K562 treated with DMSO at 1 percent for 48 hours (cell line): ENCODE results near the gene CIAPIN1. TPM values are rescaled to one million over a fixed set of nuclear protein-coding genes. Genes with fewer than 3 reads are reported as not detected.

ENCODE experiments used
- total RNA-seq: library from RNA; unstranded; fragments of 300-600 nt; gene quantifications from 2 replicates; pipeline ENCODE4 v1.2.3, GENCODE V29; 2022; ENCODE audit warnings: low replicate concordance; ENCODE audit errors: extremely low read depth

The CIAPIN1 gene
- not detected in 2 replicates for total RNA-seq

GRCh38 chr16:57447186-57447962 lies at the start of gene CIAPIN1, which contains the start of gene COQ9:
TSS of gene CIAPIN1 (minus strand) at chr16:57447385. CDS start at chr16:57440928, 6,457 bp downstream.
TSS of gene COQ9 (plus strand) at chr16:57447479. CDS start at chr16:57447506, 27 bp downstream.

DNA sequence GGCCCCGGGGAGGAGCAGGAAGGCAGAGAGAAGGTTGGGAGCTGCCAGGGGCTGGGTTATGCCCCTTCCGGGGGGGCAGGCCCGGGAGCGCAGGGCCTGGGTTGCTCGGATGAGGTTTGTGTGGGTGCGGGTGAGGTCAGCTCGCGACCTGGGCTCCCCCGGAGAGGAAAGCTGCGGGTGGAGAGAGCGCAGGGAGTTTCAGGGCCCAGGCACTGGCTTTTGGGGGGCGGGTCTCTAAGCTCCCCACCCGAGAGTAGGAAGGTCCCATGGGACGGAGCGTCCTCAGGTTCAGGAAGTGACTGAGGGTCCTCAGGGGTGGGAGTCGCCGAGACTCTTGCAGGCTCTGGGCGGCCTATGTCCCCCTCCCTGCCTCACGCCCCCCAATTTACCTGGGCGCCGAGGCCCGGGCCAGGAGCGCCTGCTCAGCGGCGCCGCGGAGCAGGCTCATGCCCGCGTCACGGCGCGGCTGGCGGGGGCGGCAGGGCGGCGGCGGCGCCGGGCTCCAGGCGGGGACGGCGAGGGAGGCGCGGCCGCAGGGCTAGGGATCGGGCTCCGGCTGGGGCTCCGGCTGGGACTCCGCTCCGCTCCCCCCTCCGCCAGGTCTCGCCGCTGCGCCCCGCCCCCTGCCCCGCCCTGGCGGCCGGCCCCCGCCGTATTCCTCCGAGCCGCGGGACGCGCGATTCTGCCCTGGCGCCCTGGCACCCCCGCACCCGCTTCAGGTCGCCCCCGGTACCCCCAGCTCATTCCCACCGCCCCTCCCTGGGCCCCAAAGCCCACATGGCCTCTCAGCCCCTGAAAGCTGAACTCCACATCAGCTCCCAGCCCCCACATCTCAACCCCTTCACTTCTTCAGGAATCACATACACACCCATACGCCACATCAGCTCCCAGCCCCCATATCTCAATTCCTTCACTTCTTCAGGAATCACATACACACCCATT lies 39.0 kb upstream of the CIAPIN1 start, which contains the start of gene DOK4:
DOK4 (minus strand) TSS at position 578 of the 942 bp plus-strand sequence. CDS start 6,986 bp downstream, outside the sequence.

GRCh38 chr16:57462209-57462977 lies 15.2 kb upstream of the CIAPIN1 start, which contains the start of gene POLR2C:
TSS of gene POLR2C (plus strand) at chr16:57462679. CDS start at chr16:57462725, 46 bp downstream.

GRCh38 chr16:57403965-57404817 lies 43.0 kb downstream of the CIAPIN1 start, which contains the start of gene CCL17:
TSS of gene CCL17 (plus strand) at chr16:57404767. CDS start at chr16:57413933, 9,166 bp downstream.

Other genes with a start within 250 kb of the CIAPIN1 start
- gene ARL2BP, start 202.1 kb downstream of the CIAPIN1 start, total RNA-seq: not detected in 2 replicates
- gene PLLP, start 162.7 kb downstream of the CIAPIN1 start, total RNA-seq: not detected in 2 replicates
- gene CCL22, start 88.6 kb downstream of the CIAPIN1 start, total RNA-seq: not detected in 2 replicates
- gene CX3CL1, start 74.9 kb downstream of the CIAPIN1 start, total RNA-seq: not detected in 2 replicates
- not detected in 2 replicates for gene CCL17, start 42.6 kb downstream of the CIAPIN1 start, total RNA-seq
- gene COQ9, start 94 bp upstream of the CIAPIN1 start, total RNA-seq: not detected in 2 replicates
- not detected in 2 replicates for gene POLR2C, start 15.3 kb upstream of the CIAPIN1 start, total RNA-seq
- gene DOK4, start 39.1 kb upstream of the CIAPIN1 start, total RNA-seq: not detected in 2 replicates
- gene CCDC102A, start 89.2 kb upstream of the CIAPIN1 start, total RNA-seq: not detected in 2 replicates
- gene ADGRG5, start 95.3 kb upstream of the CIAPIN1 start, total RNA-seq: not detected in 2 replicates
- not detected in 2 replicates for gene ADGRG1, start 181.2 kb upstream of the CIAPIN1 start, total RNA-seq
- gene ADGRG3, start 220.9 kb upstream of the CIAPIN1 start, total RNA-seq: not detected in 2 replicates
- not detected in 2 replicates for gene DRC7, start 247.4 kb upstream of the CIAPIN1 start, total RNA-seq